ENCODE measurements around the gene DDX27.
"Not testable (repeated sequence)": the region's sequence is repeated elsewhere in the genome, so short reads cannot be mapped to it uniquely, and the experiment has no call there.

DDX27 gene

GRCh38 chr20:49203011-49203410, 16.2 kb upstream of the DDX27 start:
- no peak for FAIRE-seq
- no peak for DNase-seq (ENCODE audit: low spot score)

- FAIRE-seq (no peak), DNase-seq (ENCODE audit: low spot score) (no peak)
These were observed 15.5 kb upstream of the DDX27 start for GRCh38 chr20:49203746-49204145.

GRCh38 chr20:49207076-49207475, 12.1 kb upstream of the DDX27 start:
- FAIRE-seq (no peak), DNase-seq (ENCODE audit: low spot score) (no peak)

GRCh38 chr20:49210101-49210756, 9.0 kb upstream of the DDX27 start:
- FAIRE-seq (no peak), DNase-seq (ENCODE audit: low spot score) (no peak)

- FAIRE-seq (no peak), DNase-seq (ENCODE audit: low spot score) (no peak)
These were observed 8.5 kb upstream of the DDX27 start for GRCh38 chr20:49210757-49211110.

GRCh38 chr20:49214571-49214970, 4.6 kb upstream of the DDX27 start:
- FAIRE-seq (no peak), DNase-seq (ENCODE audit: low spot score) (no peak)

GRCh38 chr20:49215232-49215631, 4.0 kb upstream of the DDX27 start:
- FAIRE-seq: no peak

GRCh38 chr20:49216991-49217578, 2.1 kb upstream of the DDX27 start:
- peak; percentile 79 for FAIRE-seq
- peak; percentile 85 for DNase-seq (ENCODE audit: low spot score)

More at GRCh38 chr20:49215232-49215631, 4.0 kb upstream of the DDX27 start:
- DNase-seq (ENCODE audit: low spot score): no peak

GRCh38 chr20:49218739-49219090, 501 bp upstream of the DDX27 start:
- not testable (repeated sequence) for FAIRE-seq; DNase-seq (ENCODE audit: low spot score)

- DNase-seq (ENCODE audit: low spot score) (no peak), FAIRE-seq (no peak)
These were observed 962 bp downstream of the DDX27 start for GRCh38 chr20:49219924-49220831.

GRCh38 chr20:49225896-49226295, 6.7 kb downstream of the DDX27 start:
- FAIRE-seq: no peak

GRCh38 chr20:49228676-49229075, 9.5 kb downstream of the DDX27 start:
- DNase-seq (ENCODE audit: low spot score): no peak

More at GRCh38 chr20:49225896-49226295, 6.7 kb downstream of the DDX27 start:
- DNase-seq (ENCODE audit: low spot score): no peak

GRCh38 chr20:49229381-49229780, 10.2 kb downstream of the DDX27 start:
- FAIRE-seq (no peak), DNase-seq (ENCODE audit: low spot score) (no peak)

More at GRCh38 chr20:49228676-49229075, 9.5 kb downstream of the DDX27 start:
- no peak for FAIRE-seq

GRCh38 chr20:49230021-49230420, 10.8 kb downstream of the DDX27 start:
- no peak for DNase-seq (ENCODE audit: low spot score)
- FAIRE-seq: no peak

- DNase-seq (ENCODE audit: low spot score): no peak
- FAIRE-seq: no peak
These were observed 11.4 kb downstream of the DDX27 start for GRCh38 chr20:49230561-49231133.

- FAIRE-seq (no peak), DNase-seq (ENCODE audit: low spot score) (no peak)
These were observed 12.3 kb downstream of the DDX27 start for GRCh38 chr20:49231471-49231870.

- DNase-seq (ENCODE audit: low spot score): no peak
- FAIRE-seq: no peak
These were observed 14.0 kb downstream of the DDX27 start for GRCh38 chr20:49233226-49233625.

- FAIRE-seq (no peak), DNase-seq (ENCODE audit: low spot score) (no peak)
These were observed 15.6 kb downstream of the DDX27 start for GRCh38 chr20:49234831-49235230.

- no peak for FAIRE-seq
- DNase-seq (ENCODE audit: low spot score): no peak
These were observed 17.1 kb downstream of the DDX27 start for GRCh38 chr20:49236301-49236700.

- FAIRE-seq: no peak
These were observed 18.3 kb downstream of the DDX27 start for GRCh38 chr20:49237531-49237930.

GRCh38 chr20:49245921-49246740, 26.9 kb downstream of the DDX27 start:
- no peak for FAIRE-seq
- peak; percentile 46 for DNase-seq (ENCODE audit: low spot score)

More at GRCh38 chr20:49237531-49237930, 18.3 kb downstream of the DDX27 start:
- DNase-seq (ENCODE audit: low spot score): no peak

All from RCC 7860 (cell line).